HepG2 (cell line): ENCODE results near the gene HPCAL1. TPM values are rescaled to one million over a fixed set of nuclear protein-coding genes. Genes with fewer than 3 reads are reported as not detected.

ENCODE experiments used
- HNF1A ChIP-seq, 2 experiments: sonication (generic) in 1 of 2; formaldehyde crosslinking in 1 of 2; IDR thresholded peaks; 2 replicates each; pipeline versions ENCODE4 v1.4.0 to v1.6.1; 2016 to 2020; ENCODE audit warnings: borderline replicate concordance in 1 of 2, low read depth in 1 of 2, mild to moderate bottlenecking in 1 of 2, missing genetic modification reagents in 1 of 2
- JUND ChIP-seq: sonication (generic); formaldehyde crosslinking; IDR thresholded peaks from 2 replicates; pipeline ENCODE4 v1.8.0; 2022; ENCODE audit warnings: mild to moderate bottlenecking, missing genetic modification reagents
- MYPOP ChIP-seq: sonication (generic); formaldehyde crosslinking; IDR thresholded peaks from 2 replicates; pipeline ENCODE4 v1.8.1; 2023; ENCODE audit warnings: mild to moderate bottlenecking, moderate library complexity, missing genetic modification reagents
- TRIM24 ChIP-seq: sonication (generic); formaldehyde crosslinking; IDR thresholded peaks from 2 replicates; pipeline ENCODE4 v1.8.0; 2022; ENCODE audit warnings: mild to moderate bottlenecking, missing genetic modification reagents
- polyA plus RNA-seq, 8 experiments: library from polyadenylated mRNA; depleted of rRNA in 3 of 8; stranded (reverse) in 7 of 8; unstranded in 1 of 8; fragments of >200 nt; fragmentation: Illumina TruSeq in 4 of 8; extraction: Trizol in 4 of 8; gene quantifications; 2 replicates each; pipeline versions ENCODE4 v1.2.1 to v1.2.3, GENCODE V29; 2011 to 2016; ENCODE audit warnings: low read depth in 4 of 8, missing spikeins in 1 of 8, mixed read lengths in 1 of 8; ENCODE audit not compliant: insufficient read depth in 1 of 8
- total RNA-seq, 5 experiments: library from RNA; depleted of rRNA; stranded (reverse); fragments of >200 nt; fragmentation: Illumina TruSeq; extraction: Trizol; gene quantifications; 2 replicates each; pipeline ENCODE4 v1.2.3, GENCODE V29; 2016; ENCODE audit warnings: low read depth in 1 of 5

HPCAL1 gene
- total and polyA plus RNA-seq, 2 of the 13 experiments (the other 11 are each of a cell fraction or from before 2014, with no cell fraction given), result 29.5 to 29.9 TPM

- TF ChIP-seq HNF1A (IDR thresholded peaks at IDR 0.05; ENCODE audit: low read depth) (no peak), HNF1A (CRISPR knock-in tag; IDR thresholded peaks at IDR 0.05; ENCODE audit: borderline replicate concordance) (peak; percentile 49; the same call in 1 of the 2 replicates), MYPOP (CRISPR knock-in tag) (0 out of 2 replicates have a peak, but pooled peaks have one; percentile 33), JUND (CRISPR knock-in tag) (0 out of 2 replicates have a peak, but pooled peaks have one; percentile 41), TRIM24 (no peak)
These were observed 17.0 kb upstream of the HPCAL1 start (continued) for GRCh38 chr2:10285556-10286198.
